Heart right ventricle (tissue), 16 donors: ENCODE measurements around the gene ACTL6B. TPM values are rescaled to one million over a fixed set of nuclear protein-coding genes. Genes with fewer than 3 reads are reported as not detected.

Experiments used
- ATAC-seq, 8 donors: fragments of 200-7000 bp; cut with Tn5 transposase; one replicate each; pipeline ENCODE4 v1.9.1; 2020; ENCODE audit warnings: mild to moderate bottlenecking in 8 of 8, moderate library complexity in 8 of 8, moderate number of reproducible peaks in 1 of 8
- DNase-seq, 2 donors: peaks; one replicate each; pipeline ENCODE4 v3.0.0-alpha.2; 2020
- H3K27ac ChIP-seq, 10 donors: fragments of 200-600 bp; sonication (generic) in 2 of 10; one replicate each; pipeline versions ENCODE4 v1.5.0 to v1.8.0; 2020 to 2022; ENCODE audit warnings: mild to moderate bottlenecking in 3 of 10
- H3K27me3 ChIP-seq, 7 donors: fragments of 200-600 bp; one replicate each; pipeline ENCODE4 v1.8.0; 2021 to 2022; ENCODE audit warnings: mild to moderate bottlenecking in 2 of 7
- H3K36me3 ChIP-seq, 9 donors: fragments of 200-600 bp; sonication (generic) in 1 of 9; one replicate each; pipeline versions ENCODE4 v1.5.0 to v1.8.0; 2020 to 2022; ENCODE audit warnings: mild to moderate bottlenecking in 2 of 9
- H3K4me1 ChIP-seq, 9 donors: fragments of 200-600 bp; sonication (generic) in 1 of 9; one replicate each; pipeline versions ENCODE4 v1.5.0 to v1.8.0; 2020 to 2022; ENCODE audit warnings: mild to moderate bottlenecking in 4 of 9
- H3K4me3 ChIP-seq, 10 donors: fragments of 200-600 bp; sonication (generic) in 2 of 10; one replicate each; pipeline versions ENCODE4 v1.5.0 to v1.8.0; 2020 to 2022; ENCODE audit warnings: mild to moderate bottlenecking in 7 of 10, moderate library complexity in 2 of 10
- H3K9me3 ChIP-seq, 11 donors: fragments of 200-600 bp in 10 of 11; sonication (generic) in 2 of 11; one replicate each; pipeline versions ENCODE4 v1.5.0 to v1.8.0; 2013 to 2022; ENCODE audit warnings: mild to moderate bottlenecking in 2 of 11, control low read depth in 1 of 11, moderate library complexity in 1 of 11
- WGBS, 2 donors: extraction: QIAGEN DNeasy Blood & Tissue Kit; methylation state at CpG; one replicate each; pipeline ENCODE4 v1.1.7; 2013; ENCODE audit warnings: inconsistent platforms in 1 of 2; 5-methylcytosine and 5-hydroxymethylcytosine counted together
- intact Hi-C, 10 donors: fragments of 100-400 bp; cut with DNase I; formaldehyde crosslinking; loops; one replicate each; pipeline versions ENCODE4 v1.11.1 to v1.14.2; 2022
- polyA plus RNA-seq, 2 donors: library from polyadenylated mRNA; stranded (reverse); fragments of 200-250 nt; gene quantifications; one replicate each; pipeline ENCODE4 v1.2.3, GENCODE V29; 2013
- total RNA-seq, 10 donors: library from RNA; stranded (reverse); fragmentation: NEBNext Ultra II Directional in 3 of 10; extraction: Animal tissue kit (Norgen Biotek cat#: 25700) in 3 of 10; gene quantifications; one replicate each; pipeline versions ENCODE4 v1.2.1 to v1.2.4, GENCODE V29; 2021 to 2023
- TF ChIP-seq, protein P1 (sequence below), 9 donors: fragments of 200-600 bp; sonication (generic) in 2 of 9; IDR thresholded peaks; one replicate each; pipeline versions ENCODE4 v1.5.0 to v1.8.0; 2021 to 2022; ENCODE audit warnings: antibody characterized with exemption in 9 of 9, mild to moderate bottlenecking in 5 of 9, moderate library complexity in 1 of 9
- donor health status: Arrhythmogenic right ventricular cardiomyopathy.
- donor health status: ischemic (EF 13 %, LVEDD 7.1; RV severe dilation, severe dysfunction).
- donor health status: healthy with polysubstance abuse.
- donor health status: DM: no; HTN: yes; CAD: no.
- donor health status: DM: no; HTN: no; CAD: no.
- donor health status: ischemic (EF 25% LVEDD 6.9; RV normal size, moderate dysfunction).
- donor health status: ischemic (EF 25% LVEDD 5.7; RV mildly dilated, moderate dysfunction).
- donor health status: healthy.
- donor health status: DM: yes; HTN: yes; CAD: no.
- donor health status: Ischemic cardiomyopathy.
- donor health status: ischemic (EF 35%, LVEDD 5.7; RV mildly dilated, moderate dysfunction).
- donor health status: nonischemic (EF 11% LVEDD 7.7; RV severe dilation, severe dysfunction).
- donor health status: DM: yes; HTN: yes; CAD: no.
- donor health status: PGD.
- donor health status: ischemic (EF 29% LVEDD 5.4; RV normal size, mild dysfunction).
- donor health status: nonischemic (EF 23%, LVEDD 6.1; RV moderate dilation, normal function).

Gene ACTL6B
- total and polyA plus RNA-seq, 12 donors: not detected

DNA sequence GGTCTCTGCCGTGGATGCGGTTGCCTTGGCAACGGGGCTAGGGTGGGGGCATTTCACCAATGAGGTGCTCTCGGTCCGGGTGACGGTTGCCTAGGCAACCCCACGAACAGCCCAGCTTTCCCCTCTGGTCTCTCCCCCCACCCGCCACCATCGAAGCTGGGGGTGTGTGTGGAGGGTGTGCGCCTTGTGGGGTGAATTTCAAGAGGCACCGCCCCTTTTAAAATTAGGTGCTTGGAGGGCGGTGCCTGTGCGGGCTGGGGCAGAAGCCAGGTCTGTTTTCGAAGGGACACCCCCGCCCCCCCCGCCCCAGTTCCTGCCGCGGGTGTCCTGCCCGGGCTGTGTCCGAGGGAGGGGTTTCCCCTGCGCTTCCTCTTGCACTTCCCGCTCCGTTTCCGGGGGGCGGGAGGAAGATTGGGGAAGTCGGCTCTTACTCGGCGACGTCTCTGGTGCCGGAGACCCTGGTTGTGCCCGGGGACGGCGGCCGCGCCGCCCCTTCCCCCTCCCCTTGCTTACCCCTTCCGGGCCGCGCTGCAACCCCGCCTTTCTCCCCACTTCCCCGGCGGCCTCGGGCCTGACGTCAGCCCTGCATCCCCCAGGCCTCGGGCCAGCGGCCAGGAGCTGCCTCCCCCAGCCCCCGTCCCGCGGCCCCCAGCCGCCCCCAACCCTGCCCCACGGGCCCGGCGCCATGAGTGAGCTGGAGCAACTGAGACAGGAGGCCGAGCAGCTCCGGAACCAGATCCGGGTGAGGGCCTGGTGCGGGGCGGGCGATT lies 19.5 kb upstream of the ACTL6B start:
- Histone ChIP-seq H3K4me1 (peaks cover 0 to 55% (median 23%) of the 10 kb centered on the region in 9 donors), H3K9me3 (no peaks in the 10 kb centered on the region), H3K27me3 (no peaks in the 10 kb centered on the region), H3K36me3 (peaks cover 0 to 46% (median 29%) of the 10 kb centered on the region in 9 donors), H3K27ac (peak overlapping the region; percentile 78 to 100 (median 98)), H3K4me3 (peak overlapping the region; percentile 95 to 99 (median 96))
- TF ChIP-seq, protein P1, sequence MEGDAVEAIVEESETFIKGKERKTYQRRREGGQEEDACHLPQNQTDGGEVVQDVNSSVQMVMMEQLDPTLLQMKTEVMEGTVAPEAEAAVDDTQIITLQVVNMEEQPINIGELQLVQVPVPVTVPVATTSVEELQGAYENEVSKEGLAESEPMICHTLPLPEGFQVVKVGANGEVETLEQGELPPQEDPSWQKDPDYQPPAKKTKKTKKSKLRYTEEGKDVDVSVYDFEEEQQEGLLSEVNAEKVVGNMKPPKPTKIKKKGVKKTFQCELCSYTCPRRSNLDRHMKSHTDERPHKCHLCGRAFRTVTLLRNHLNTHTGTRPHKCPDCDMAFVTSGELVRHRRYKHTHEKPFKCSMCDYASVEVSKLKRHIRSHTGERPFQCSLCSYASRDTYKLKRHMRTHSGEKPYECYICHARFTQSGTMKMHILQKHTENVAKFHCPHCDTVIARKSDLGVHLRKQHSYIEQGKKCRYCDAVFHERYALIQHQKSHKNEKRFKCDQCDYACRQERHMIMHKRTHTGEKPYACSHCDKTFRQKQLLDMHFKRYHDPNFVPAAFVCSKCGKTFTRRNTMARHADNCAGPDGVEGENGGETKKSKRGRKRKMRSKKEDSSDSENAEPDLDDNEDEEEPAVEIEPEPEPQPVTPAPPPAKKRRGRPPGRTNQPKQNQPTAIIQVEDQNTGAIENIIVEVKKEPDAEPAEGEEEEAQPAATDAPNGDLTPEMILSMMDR (IDR thresholded peaks at IDR 0.05): no peak
- ATAC-seq: peak; percentile 8 to 56 (median 36)
- WGBS, 2 donors: 2 to 3% methylated on average over 52 to 59 of the region's 59 CpGs
- DNase-seq: peak; percentile 84 to 87
- intact Hi-C loops: loop anchor here in 3 of 10 donors (2.0 to 10.0 kb wide), 4 partner anchors 15 to 243 kb away; partner anchors contain the start of genes MOSPD3 (in 1 of the 3) and TSC22D4 (in 1 of the 3)

DNA sequence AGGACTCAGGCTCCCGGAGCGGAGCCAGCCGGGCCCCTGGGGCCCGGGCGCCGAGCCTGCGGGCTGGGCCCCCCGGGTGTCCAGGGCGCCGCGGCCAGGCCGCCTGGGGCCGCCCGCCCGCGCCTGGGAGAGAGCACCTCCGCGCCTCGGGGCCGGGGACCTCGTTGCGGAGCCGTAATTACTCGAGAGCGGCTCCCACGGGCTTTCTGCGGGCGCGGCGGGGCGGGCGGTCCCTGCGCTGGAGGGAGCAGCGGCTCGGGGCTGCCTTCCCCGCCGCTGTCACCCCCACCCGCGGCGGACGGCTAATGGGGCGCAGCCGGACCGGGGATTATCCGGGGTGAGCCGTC lies 18.8 kb upstream of the ACTL6B start:
- H3K4me1 ChIP-seq: peaks cover 0 to 49% (median 23%) of the 10 kb centered on the region in 9 donors
- peak overlapping the region; percentile 95 to 99 (median 96) for H3K4me3 ChIP-seq
- no peak for DNase-seq
- intact Hi-C loops: loop anchor here in 3 of 10 donors (2.0 to 10.0 kb wide), 4 partner anchors 16 to 243 kb away; partner anchors contain the start of genes MOSPD3 (in 1 of the 3) and TSC22D4 (in 1 of the 3)
- peaks cover 0 to 39% (median 29%) of the 10 kb centered on the region in 9 donors for H3K36me3 ChIP-seq
- H3K27me3 ChIP-seq: no peaks in the 10 kb centered on the region
- ATAC-seq: no peak
- H3K9me3 ChIP-seq: no peaks in the 10 kb centered on the region
- peak overlapping the region; percentile 78 to 100 (median 98) for H3K27ac ChIP-seq
- 0% methylated on average over 39 to 46 of the region's 46 CpGs for WGBS, 2 donors
- TF ChIP-seq, protein P1 (IDR thresholded peaks at IDR 0.05): no peak

DNA sequence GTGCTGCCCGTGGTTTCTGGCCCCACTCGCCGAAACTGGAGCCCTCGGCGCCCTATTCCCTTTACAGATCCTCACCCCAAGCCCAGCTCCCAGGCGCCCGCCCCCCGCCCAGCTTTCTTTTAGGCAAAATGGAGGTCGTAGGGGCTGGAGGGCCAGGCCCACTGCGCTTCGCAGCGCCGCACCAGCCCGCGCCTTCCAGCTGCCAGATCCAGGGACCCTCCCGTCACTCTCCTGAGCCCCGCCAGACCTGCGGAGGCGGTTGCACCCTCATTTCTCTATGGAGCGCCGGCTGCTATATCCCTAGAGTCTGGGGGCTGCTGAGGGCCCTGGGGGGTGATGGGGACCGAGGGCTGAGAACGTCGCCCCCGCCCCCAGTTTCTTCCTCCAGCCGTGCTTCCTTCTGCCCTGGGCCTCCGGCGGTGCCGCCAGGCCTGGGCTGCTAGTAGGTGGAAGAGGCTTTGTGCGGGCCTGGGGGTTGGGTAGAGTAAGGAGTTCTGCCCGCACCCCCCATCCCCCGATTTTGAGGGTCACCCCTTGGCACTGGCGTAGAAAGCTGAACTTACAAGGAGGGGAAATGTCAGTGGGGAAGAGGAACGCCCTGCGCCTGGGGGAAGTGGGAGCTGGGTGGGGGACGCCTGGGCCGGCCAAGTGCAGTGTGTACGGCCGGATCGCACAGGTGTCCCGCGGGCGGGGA lies 18.3 kb upstream of the ACTL6B start:
- ATAC-seq (peak in 1 of 8 donors; percentile 1), DNase-seq (peak in 1 of 2 donors; percentile 38)
- Histone ChIP-seq H3K4me3 (peak overlapping the region; percentile 95 to 99 (median 96)), H3K27ac (peak overlapping the region; percentile 78 to 100 (median 98)), H3K36me3 (peaks cover 0 to 34% (median 29%) of the 10 kb centered on the region in 9 donors), H3K4me1 (peaks cover 0 to 44% (median 23%) of the 10 kb centered on the region in 9 donors), H3K9me3 (no peaks in the 10 kb centered on the region), H3K27me3 (no peaks in the 10 kb centered on the region)
- WGBS, 2 donors: 0 to 1% methylated on average over 43 of the region's 43 CpGs
- TF ChIP-seq, protein P1 (IDR thresholded peaks at IDR 0.05): no peak
- intact Hi-C loops: loop anchor here in 5 of 10 donors (2.0 to 10.0 kb wide), 6 partner anchors 16 to 242 kb away; partner anchors contain the start of genes MOSPD3 (in 2 of the 5) and TSC22D4 (in 1 of the 5)

DNA sequence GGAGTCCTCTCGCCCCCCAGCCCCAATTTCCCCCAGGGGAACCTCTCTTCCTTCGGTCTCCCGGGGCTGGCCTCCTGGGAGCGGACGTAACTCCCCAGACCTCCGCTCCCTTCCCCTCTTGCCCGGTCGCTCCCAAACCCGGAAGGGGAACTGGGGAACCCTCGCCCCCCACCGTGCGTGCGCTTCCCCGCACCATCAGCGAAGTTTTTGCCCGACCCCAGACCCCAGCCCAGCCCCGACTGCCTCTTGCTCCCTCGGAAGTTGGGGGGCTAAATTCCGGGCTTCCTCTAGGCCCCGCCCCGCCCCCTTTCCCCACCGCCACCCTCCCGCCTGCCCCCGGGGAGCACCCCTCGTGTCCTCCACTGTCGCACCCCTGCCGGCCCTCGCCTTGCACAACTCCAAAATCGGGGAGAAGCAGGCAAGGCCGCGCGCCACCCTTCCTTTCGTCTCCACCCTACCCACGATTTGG lies 17.7 kb upstream of the ACTL6B start:
- TF ChIP-seq, protein P1 (IDR thresholded peaks at IDR 0.05): no peak
- intact Hi-C loops: loop anchor here in 5 of 10 donors (1.0 to 10.0 kb wide), 9 partner anchors 17 to 199 kb away; partner anchors contain the start of genes MOSPD3 (in 4 of the 5), FBXO24 (in 1 of the 5), LRCH4 (in 1 of the 5) and TSC22D4 (in 1 of the 5)
- Histone ChIP-seq H3K4me1 (peaks cover 0 to 38% (median 23%) of the 10 kb centered on the region in 9 donors), H3K36me3 (peaks cover 0 to 28% (median 25%) of the 10 kb centered on the region in 9 donors), H3K27me3 (no peaks in the 10 kb centered on the region), H3K27ac (peak overlapping the region; percentile 78 to 100 (median 98)), H3K4me3 (peak overlapping the region; percentile 95 to 99 (median 96)), H3K9me3 (no peaks in the 10 kb centered on the region)
- whole genome bisulfite sequencing, 2 donors: 0 to 1% methylated on average over 28 to 34 of the region's 34 CpGs
- DNase-seq (peak; percentile 59), ATAC-seq (peak in 2 of 8 donors; percentile 0)
